Skeletal muscle tissue (tissue), 4 donors: ENCODE data around the gene CD63. TPM values are rescaled to one million over a fixed set of nuclear protein-coding genes. Genes with fewer than 3 reads are reported as not detected.

Experiments used
- H3K27ac ChIP-seq: one replicate; pipeline ENCODE4 v1.7.0; 2013; ENCODE audit warnings: mild to moderate bottlenecking, low read depth, low read length, inconsistent platforms
- H3K27me3 ChIP-seq, 3 donors: one replicate each; pipeline ENCODE4 v1.7.0; 2013; ENCODE audit warnings: low read length in 3 of 3; ENCODE audit not compliant: control insufficient read depth in 3 of 3, insufficient read depth in 3 of 3
- H3K36me3 ChIP-seq, 3 donors: one replicate each; pipeline ENCODE4 v1.7.0; 2013; ENCODE audit warnings: low read length in 3 of 3; ENCODE audit not compliant: control insufficient read depth in 3 of 3, insufficient read depth in 3 of 3
- H3K4me1 ChIP-seq, 3 donors: one replicate each; pipeline ENCODE4 v1.7.0; 2013; ENCODE audit warnings: low read length in 3 of 3, mild to moderate bottlenecking in 3 of 3; ENCODE audit not compliant: control insufficient read depth in 3 of 3, insufficient read depth in 3 of 3
- H3K4me3 ChIP-seq, 3 donors: one replicate each; pipeline ENCODE4 v1.7.0; 2013; ENCODE audit warnings: low read length in 3 of 3
- H3K9ac ChIP-seq, 3 donors: one replicate each; pipeline ENCODE4 v1.7.0; 2013; ENCODE audit warnings: low read length in 3 of 3, mild to moderate bottlenecking in 3 of 3, moderate library complexity in 2 of 3, low read depth in 1 of 3
- H3K9me3 ChIP-seq, 3 donors: one replicate each; pipeline ENCODE4 v1.7.0; 2013; ENCODE audit warnings: low read length in 3 of 3; ENCODE audit not compliant: control insufficient read depth in 3 of 3
- total RNA-seq: library from RNA; depleted of rRNA; stranded (reverse); fragments of >200 nt; gene quantifications from one replicate; pipeline ENCODE4 v1.2.3, GENCODE V29; 2014
- donor health status: Osteomylitis.

Gene CD63
- total RNA-seq, 1 donor from 2014 or later, result 1,640 TPM

- H3K9me3 ChIP-seq, result no peaks in the 10 kb centered on the region
- H3K9ac ChIP-seq, result no peak overlapping the region
- peaks cover 18 to 28% (median 24%) of the 10 kb centered on the region in 3 donors for H3K4me1 ChIP-seq
- H3K27me3 ChIP-seq, result no peaks in the 10 kb centered on the region
- peaks cover 7 to 29% (median 20%) of the 10 kb centered on the region in 3 donors for H3K36me3 ChIP-seq
- no peak overlapping the region for H3K4me3 ChIP-seq
- H3K27ac ChIP-seq, result no peak overlapping the region
Observed at GRCh38 chr12:55748230-55748993, 19.6 kb upstream of the CD63 start.

- no peak overlapping the region for H3K27ac ChIP-seq
- H3K9ac ChIP-seq, result no peak overlapping the region
- peaks cover 18 to 32% (median 29%) of the 10 kb centered on the region in 3 donors for H3K4me1 ChIP-seq
- no peaks in the 10 kb centered on the region for H3K9me3 ChIP-seq
- H3K4me3 ChIP-seq, result no peak overlapping the region
- peaks cover 0 to 4% (median 0%) of the 10 kb centered on the region in 3 donors for H3K27me3 ChIP-seq
- peaks cover 1 to 15% (median 8%) of the 10 kb centered on the region in 3 donors for H3K36me3 ChIP-seq
Observed at GRCh38 chr12:55746913-55747231, 18.1 kb upstream of the CD63 start.

- H3K36me3 ChIP-seq, result peaks cover 0 to 10% (median 2%) of the 10 kb centered on the region in 3 donors
- peaks cover 0 to 4% (median 0%) of the 10 kb centered on the region in 3 donors for H3K27me3 ChIP-seq
- H3K4me1 ChIP-seq, result peaks cover 18 to 32% (median 29%) of the 10 kb centered on the region in 3 donors
- no peak overlapping the region for H3K27ac ChIP-seq
- no peak overlapping the region for H3K9ac ChIP-seq
- H3K4me3 ChIP-seq, result no peak overlapping the region
- H3K9me3 ChIP-seq, result no peaks in the 10 kb centered on the region
Observed at GRCh38 chr12:55746174-55746912, 17.5 kb upstream of the CD63 start.

- Histone ChIP-seq H3K27ac (peak overlapping the region; percentile 19), H3K9ac (peak overlapping the region in 1 of 3 donors; percentile 45), H3K27me3 (peaks cover 0 to 4% (median 0%) of the 10 kb centered on the region in 3 donors), H3K9me3 (no peaks in the 10 kb centered on the region), H3K4me3 (peak overlapping the region in 2 of 3 donors; percentile 7 to 48), H3K36me3 (peaks cover 0 to 6% (median 0%) of the 10 kb centered on the region in 3 donors), H3K4me1 (peaks cover 18 to 32% (median 29%) of the 10 kb centered on the region in 3 donors)
Observed at GRCh38 chr12:55745361-55746173, 16.8 kb upstream of the CD63 start.

DNA sequence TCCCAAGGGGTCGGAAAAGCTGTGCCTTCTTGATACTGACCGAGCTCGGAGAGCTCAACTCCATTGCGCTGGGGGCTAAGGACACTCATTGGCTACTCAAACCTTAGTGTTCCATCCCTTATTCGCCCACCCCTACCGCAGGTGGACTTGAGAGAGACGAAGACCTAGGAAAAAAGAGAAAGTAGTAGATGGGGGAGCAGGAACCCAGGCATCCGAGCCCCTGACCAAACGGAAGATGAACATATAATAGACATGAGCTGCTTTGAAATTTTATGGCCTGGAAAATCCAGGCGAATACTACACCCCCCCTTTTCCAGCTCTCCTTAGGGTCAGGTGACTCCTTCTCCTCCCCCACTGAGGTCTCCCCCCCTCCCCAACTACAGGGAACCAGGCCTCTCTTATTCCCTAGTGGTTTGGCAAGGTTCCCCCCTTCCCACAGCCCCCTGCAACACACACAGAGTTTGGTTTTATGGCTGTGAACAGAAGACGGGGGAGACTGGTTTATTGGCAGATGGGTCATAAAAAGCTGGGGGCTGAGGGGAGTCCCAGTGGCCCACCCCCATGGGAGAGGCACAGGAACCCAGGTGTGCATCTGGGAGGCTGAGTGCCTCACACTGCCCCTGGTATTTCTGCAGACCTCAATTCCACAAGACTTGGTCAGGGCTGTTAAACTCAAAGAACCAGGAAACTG lies 15.7 kb upstream of the CD63 start:
- H3K9me3 ChIP-seq, result no peaks in the 10 kb centered on the region
- H3K4me3 ChIP-seq, result peak overlapping the region; percentile 56 to 76 (median 66)
- H3K27me3 ChIP-seq, result peaks cover 0 to 4% (median 0%) of the 10 kb centered on the region in 3 donors
- peak overlapping the region in 2 of 3 donors; percentile 45 to 72 for H3K9ac ChIP-seq
- H3K27ac ChIP-seq, result no peak overlapping the region
- H3K4me1 ChIP-seq, result peaks cover 18 to 32% (median 29%) of the 10 kb centered on the region in 3 donors
- H3K36me3 ChIP-seq, result peaks cover 0 to 6% (median 0%) of the 10 kb centered on the region in 3 donors

- no peak overlapping the region for H3K27ac ChIP-seq
- H3K4me1 ChIP-seq, result peaks cover 18 to 32% (median 29%) of the 10 kb centered on the region in 3 donors
Observed at GRCh38 chr12:55743406-55744339, 14.9 kb upstream of the CD63 start.

DNA sequence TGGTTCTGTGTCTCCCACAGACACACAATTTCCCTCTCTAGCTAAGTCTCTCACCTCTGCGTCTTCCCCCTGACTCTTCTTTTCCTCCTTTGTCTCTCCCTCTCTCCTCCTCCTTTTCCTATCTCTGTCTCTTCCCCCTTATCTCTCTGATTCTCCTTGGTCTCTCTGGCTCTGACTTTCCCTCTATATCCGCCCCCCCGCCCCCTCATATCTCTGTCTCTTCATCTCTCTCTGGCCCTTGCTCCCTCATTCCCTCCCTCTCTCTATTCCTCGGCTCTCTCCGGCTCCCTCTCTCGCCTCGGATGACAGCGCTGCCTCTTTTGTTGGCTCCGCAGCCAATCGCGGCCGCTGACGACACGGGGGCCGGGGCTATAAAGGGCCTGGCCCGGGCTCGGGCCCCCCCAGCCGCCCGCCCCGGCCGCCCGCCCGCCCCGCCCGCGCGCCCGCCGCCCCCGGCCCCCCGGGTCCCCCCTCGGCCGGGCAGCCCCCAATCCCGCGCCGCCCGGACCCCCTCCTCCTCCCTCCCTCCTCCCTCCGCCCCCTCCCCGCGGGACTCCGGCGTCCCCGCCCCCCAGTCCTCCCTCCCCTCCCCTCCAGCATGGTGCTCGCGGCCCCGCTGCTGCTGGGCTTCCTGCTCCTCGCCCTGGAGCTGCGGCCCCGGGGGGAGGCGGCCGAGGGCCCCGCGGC lies 14.1 kb upstream of the CD63 start, which contains the start of gene GDF11:
Gene GDF11 (plus strand): TSS at position 404 of the 687 bp plus-strand sequence. CDS start 195 bp downstream, at position 599.
- H3K4me3 ChIP-seq, result peak within 1 kb of the TSS; percentile 66 to 80 (median 76)
- peak within 1 kb of the TSS; percentile 20 to 72 (median 38) for H3K9ac ChIP-seq
- peaks cover 25 to 34% (median 30%) of the 10 kb centered on the region in 3 donors for H3K4me1 ChIP-seq
- H3K27me3 ChIP-seq, result peaks cover 0 to 4% (median 0%) of the 10 kb centered on the region in 3 donors
- no peaks in the 10 kb centered on the region for H3K36me3 ChIP-seq
- no peak within 1 kb of the TSS for H3K27ac ChIP-seq
- no peaks in the 10 kb centered on the region for H3K9me3 ChIP-seq

More at GRCh38 chr12:55743406-55744339, 14.9 kb upstream of the CD63 start:
- Histone ChIP-seq H3K4me3 (peak overlapping the region; percentile 66 to 80 (median 76)), H3K36me3 (peaks cover 0 to 1% (median 0%) of the 10 kb centered on the region in 3 donors), H3K9me3 (no peaks in the 10 kb centered on the region), H3K27me3 (peaks cover 0 to 4% (median 0%) of the 10 kb centered on the region in 3 donors), H3K9ac (peak overlapping the region; percentile 20 to 72 (median 38))
